SK-N-SH (cell line): Measurements from ENCODE around the gene TSPAN10.

Source experiments
- FOXM1 ChIP-seq: IDR thresholded peaks from 2 replicates; pipeline ENCODE4 v1.4.0; 2012; ENCODE audit warnings: low read depth, mild to moderate bottlenecking
- NRF1 ChIP-seq: IDR thresholded peaks from 2 replicates; pipeline ENCODE4 v1.6.1; 2012; ENCODE audit warnings: low read depth, mild to moderate bottlenecking, low read length
- YY1 ChIP-seq: IDR thresholded peaks from 2 replicates; pipeline ENCODE4 v1.4.0; 2012; ENCODE audit warnings: low read depth, mild to moderate bottlenecking
- TF ChIP-seq, protein P1 (sequence below): fragments of 200-600 bp; sonication (generic); IDR thresholded peaks from 2 replicates; pipeline ENCODE4 v1.6.1; 2017; ENCODE audit warnings: antibody characterized with exemption, mild to moderate bottlenecking, moderate library complexity

DNA sequence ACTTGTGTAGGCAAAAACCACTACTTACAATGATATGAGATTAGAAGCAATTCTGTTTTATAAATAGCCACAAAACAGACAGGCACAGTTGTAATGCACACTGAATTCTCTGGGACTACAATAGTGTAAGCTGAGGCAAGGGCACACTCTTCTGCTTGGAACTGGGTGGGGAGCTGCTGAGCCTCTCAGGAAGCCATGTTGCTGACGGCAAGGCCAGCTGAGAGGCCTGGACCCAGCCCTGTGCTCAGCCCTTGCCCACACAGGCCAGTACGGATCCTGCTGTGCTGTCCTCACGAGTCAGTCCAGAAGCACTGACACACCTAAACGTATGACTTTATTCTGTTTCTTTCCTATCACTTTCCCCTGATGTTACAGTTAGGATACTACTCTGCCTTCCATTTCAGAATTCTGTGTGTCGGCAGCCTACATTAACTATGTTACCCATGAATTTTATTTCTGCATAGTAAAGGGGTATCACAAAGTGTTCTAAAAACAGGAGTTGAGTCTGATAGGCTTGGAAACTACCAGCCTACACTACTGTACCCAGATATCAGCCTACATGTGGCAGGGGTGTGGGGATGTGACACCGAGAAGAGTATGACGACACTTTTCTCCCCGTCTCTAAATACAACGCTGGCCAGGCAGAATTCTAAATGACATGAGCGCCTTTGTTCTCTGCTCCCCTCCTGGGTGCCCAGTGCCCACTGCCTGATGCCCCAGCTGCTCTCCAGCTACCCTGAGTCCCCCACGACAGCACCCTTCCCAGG is 43.7 kb upstream of the TSPAN10 start:
- TF ChIP-seq YY1 = no peak
- TF ChIP-seq, protein P1, sequence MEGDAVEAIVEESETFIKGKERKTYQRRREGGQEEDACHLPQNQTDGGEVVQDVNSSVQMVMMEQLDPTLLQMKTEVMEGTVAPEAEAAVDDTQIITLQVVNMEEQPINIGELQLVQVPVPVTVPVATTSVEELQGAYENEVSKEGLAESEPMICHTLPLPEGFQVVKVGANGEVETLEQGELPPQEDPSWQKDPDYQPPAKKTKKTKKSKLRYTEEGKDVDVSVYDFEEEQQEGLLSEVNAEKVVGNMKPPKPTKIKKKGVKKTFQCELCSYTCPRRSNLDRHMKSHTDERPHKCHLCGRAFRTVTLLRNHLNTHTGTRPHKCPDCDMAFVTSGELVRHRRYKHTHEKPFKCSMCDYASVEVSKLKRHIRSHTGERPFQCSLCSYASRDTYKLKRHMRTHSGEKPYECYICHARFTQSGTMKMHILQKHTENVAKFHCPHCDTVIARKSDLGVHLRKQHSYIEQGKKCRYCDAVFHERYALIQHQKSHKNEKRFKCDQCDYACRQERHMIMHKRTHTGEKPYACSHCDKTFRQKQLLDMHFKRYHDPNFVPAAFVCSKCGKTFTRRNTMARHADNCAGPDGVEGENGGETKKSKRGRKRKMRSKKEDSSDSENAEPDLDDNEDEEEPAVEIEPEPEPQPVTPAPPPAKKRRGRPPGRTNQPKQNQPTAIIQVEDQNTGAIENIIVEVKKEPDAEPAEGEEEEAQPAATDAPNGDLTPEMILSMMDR = no peak
- no peak for TF ChIP-seq FOXM1
- TF ChIP-seq NRF1 = no peak
